Cerebellar nuclear complex (tissue), 1 donor: ENCODE results near the gene RERE.
A peak's percentile ranks its signal among the peaks of the same experiment; 100 is the strongest.

ENCODE experiments used
- DNase-seq, 2 experiments: peaks; one replicate each; lab custom pipeline; 2025; lab: John Stamatoyannopoulos, UW

Gene RERE

GRCh38 chr1:8817412-8818324 is at the start of gene RERE:
RERE (minus strand) TSS chr1:8817640.
- peak in 1 of 2 experiments; percentile 71 for DNase-seq

GRCh38 chr1:8866792-8867415 is 49.5 kb upstream of the RERE start:
- DNase-seq = no peak

GRCh38 chr1:8866173-8866791 is 48.8 kb upstream of the RERE start:
- no peak for DNase-seq

GRCh38 chr1:8864713-8865344 is 47.4 kb upstream of the RERE start:
- DNase-seq = no peak

GRCh38 chr1:8863794-8864233 is 46.4 kb upstream of the RERE start:
- DNase-seq = no peak

- no peak for DNase-seq
These were observed 45.7 kb upstream of the RERE start for GRCh38 chr1:8863138-8863537.

- no peak for DNase-seq
These were observed 45.1 kb upstream of the RERE start for GRCh38 chr1:8862528-8862927.

- DNase-seq = no peak
These were observed 43.5 kb upstream of the RERE start for GRCh38 chr1:8860738-8861516.

- DNase-seq = no peak
These were observed 41.7 kb upstream of the RERE start for GRCh38 chr1:8858888-8859706.

- DNase-seq = no peak
These were observed 40.8 kb upstream of the RERE start for GRCh38 chr1:8858112-8858668.

GRCh38 chr1:8856689-8857412 is 39.4 kb upstream of the RERE start:
- no peak for DNase-seq

GRCh38 chr1:8854240-8854639 is 36.8 kb upstream of the RERE start:
- DNase-seq = no peak

GRCh38 chr1:8851060-8851459 is 33.6 kb upstream of the RERE start:
- DNase-seq = no peak

- DNase-seq = peak in 1 of 2 experiments; percentile 72
These were observed 31.4 kb upstream of the RERE start for GRCh38 chr1:8848663-8849386.

- no peak for DNase-seq
These were observed 30.6 kb upstream of the RERE start for GRCh38 chr1:8847990-8848389.

- DNase-seq = no peak
These were observed 28.8 kb upstream of the RERE start for GRCh38 chr1:8846263-8846662.

- no peak for DNase-seq
These were observed 28.0 kb upstream of the RERE start for GRCh38 chr1:8845104-8846097.
